ENCODE measurements around the gene PRXL2B. TPM values are rescaled to one million over a fixed set of nuclear protein-coding genes. Genes with fewer than 3 reads are reported as not detected.

PRXL2B gene
- total RNA-seq, 4 donors from 2014 or later = 0.52 to 2.7 (median 1.1) TPM

GRCh38 chr1:2597441-2598328 is 11.1 kb downstream of the PRXL2B start:
- H3K36me3 ChIP-seq = no peaks in the 10 kb centered on the region
- H3K4me3 ChIP-seq = no peak overlapping the region
- ATAC-seq (no peak), DNase-seq (no peak)
- in situ Hi-C loops (cut with MboI; ENCODE audit: low sequenced_read_pairs in 4 of 4) = loop anchor here in 2 of 4 donors (25.0 kb wide), 1 partner anchor 410 kb away; the partner anchor contains the start of gene FAAP20 (in 2 of the 2)
- no peaks in the 10 kb centered on the region for H3K9me3 ChIP-seq
- no peak overlapping the region for H3K27ac ChIP-seq
- intact Hi-C loops (cut with DNase I; ENCODE audit: low total_unique reads) = no loop called here
- TF ChIP-seq POLR2A (IDR thresholded peaks at IDR 0.05) (no peak), CTCF (IDR thresholded peaks at IDR 0.05 in 4 of 5, conservative IDR thresholded peaks at IDR 0.05 in 1 of 5) (no peak)
- peaks cover 3 to 27% (median 10%) of the 10 kb centered on the region in 3 donors for H3K27me3 ChIP-seq
- H3K4me1 ChIP-seq = no peaks in the 10 kb centered on the region

- no peak overlapping the region for H3K27ac ChIP-seq
- no peaks in the 10 kb centered on the region for H3K9me3 ChIP-seq
- DNase-seq (no peak), ATAC-seq (no peak)
- TF ChIP-seq CTCF (IDR thresholded peaks at IDR 0.05 in 4 of 5, conservative IDR thresholded peaks at IDR 0.05 in 1 of 5) = no peak
- TF ChIP-seq POLR2A (IDR thresholded peaks at IDR 0.05) = no peak
- in situ Hi-C loops (cut with MboI; ENCODE audit: low sequenced_read_pairs in 4 of 4) = loop anchor here in 2 of 4 donors (25.0 kb wide), 1 partner anchor 411 kb away; the partner anchor contains the start of gene FAAP20 (in 2 of the 2)
- no peaks in the 10 kb centered on the region for H3K36me3 ChIP-seq
- intact Hi-C loops (cut with DNase I; ENCODE audit: low total_unique reads) = no loop called here
- peaks cover 6 to 23% (median 12%) of the 10 kb centered on the region in 3 donors for H3K27me3 ChIP-seq
- H3K4me3 ChIP-seq = no peak overlapping the region
- no peaks in the 10 kb centered on the region for H3K4me1 ChIP-seq
These were observed 11.9 kb downstream of the PRXL2B start for GRCh38 chr1:2598329-2598931.

GRCh38 chr1:2601721-2602303 is 15.2 kb downstream of the PRXL2B start:
- peaks cover 9 to 13% (median 12%) of the 10 kb centered on the region in 3 donors for H3K27me3 ChIP-seq
- H3K9me3 ChIP-seq = no peaks in the 10 kb centered on the region
- in situ Hi-C loops (cut with MboI; ENCODE audit: low sequenced_read_pairs in 4 of 4) (no loop called here), intact Hi-C loops (cut with DNase I; ENCODE audit: low total_unique reads) (no loop called here)
- no peak overlapping the region for H3K4me3 ChIP-seq
- no peak for TF ChIP-seq CTCF (IDR thresholded peaks at IDR 0.05 in 4 of 5, conservative IDR thresholded peaks at IDR 0.05 in 1 of 5)
- ATAC-seq = no peak
- no peaks in the 10 kb centered on the region for H3K36me3 ChIP-seq
- H3K27ac ChIP-seq = no peak overlapping the region
- no peak for DNase-seq
- no peaks in the 10 kb centered on the region for H3K4me1 ChIP-seq

- Histone ChIP-seq H3K36me3 (no peaks in the 10 kb centered on the region), H3K27me3 (peaks cover 11 to 13% (median 12%) of the 10 kb centered on the region in 3 donors), H3K27ac (no peak overlapping the region), H3K4me3 (no peak overlapping the region), H3K4me1 (no peaks in the 10 kb centered on the region), H3K9me3 (no peaks in the 10 kb centered on the region)
- ATAC-seq (no peak), DNase-seq (no peak)
- intact Hi-C loops (cut with DNase I; ENCODE audit: low total_unique reads) = no loop called here
- in situ Hi-C loops (cut with MboI; ENCODE audit: low sequenced_read_pairs in 4 of 4) = no loop called here
- TF ChIP-seq CTCF (IDR thresholded peaks at IDR 0.05 in 4 of 5, conservative IDR thresholded peaks at IDR 0.05 in 1 of 5) (no peak), POLR2A (IDR thresholded peaks at IDR 0.05) (no peak)
These were observed 15.8 kb downstream of the PRXL2B start for GRCh38 chr1:2602311-2602835.

Measured in gastrocnemius medialis (tissue), 4 donors.